ENCODE measurements around the gene MCUB.

The MCUB gene

GRCh38 chr4:109600431-109600830 lies 40.4 kb downstream of the MCUB start:
- Histone ChIP-seq H3K9me3 (ENCODE audit: severe bottlenecking) (no peaks in the 10 kb centered on the region), H3K27ac (no peak overlapping the region), H3K4me3 (ENCODE audit: low read depth, low read length) (no peak overlapping the region), H3K27me3 (ENCODE audit: insufficient read depth, low read depth, severe bottlenecking) (no peaks in the 10 kb centered on the region), H3K36me3 (no peaks in the 10 kb centered on the region)
- no peak for TF ChIP-seq CTCF (IDR thresholded peaks at IDR 0.05; ENCODE audit: low read depth, low read length)
- no peak for DNase-seq

GRCh38 chr4:109601336-109601735 lies 41.3 kb downstream of the MCUB start:
- H3K36me3 ChIP-seq = no peaks in the 10 kb centered on the region
- H3K9me3 ChIP-seq (ENCODE audit: severe bottlenecking) = no peaks in the 10 kb centered on the region
- TF ChIP-seq CTCF (IDR thresholded peaks at IDR 0.05; ENCODE audit: low read depth, low read length) = no peak
- H3K27ac ChIP-seq = no peak overlapping the region
- no peak for DNase-seq
- H3K4me3 ChIP-seq (ENCODE audit: low read depth, low read length) = no peak overlapping the region
- H3K27me3 ChIP-seq (ENCODE audit: insufficient read depth, low read depth, severe bottlenecking) = no peaks in the 10 kb centered on the region

- Histone ChIP-seq H3K27ac (no peak overlapping the region), H3K36me3 (no peaks in the 10 kb centered on the region)
- TF ChIP-seq CTCF (IDR thresholded peaks at IDR 0.05; ENCODE audit: low read depth, low read length) = no peak
Measured at GRCh38 chr4:109607976-109608375, 47.9 kb downstream of the MCUB start.

GRCh38 chr4:109608879-109609278 lies 48.8 kb downstream of the MCUB start:
- DNase-seq = no peak
- Histone ChIP-seq H3K36me3 (no peaks in the 10 kb centered on the region), H3K4me3 (ENCODE audit: low read depth, low read length) (no peak overlapping the region), H3K27me3 (ENCODE audit: insufficient read depth, low read depth, severe bottlenecking) (no peaks in the 10 kb centered on the region), H3K27ac (no peak overlapping the region), H3K9me3 (ENCODE audit: severe bottlenecking) (peaks cover 2% of the 10 kb centered on the region)
- no peak for TF ChIP-seq CTCF (IDR thresholded peaks at IDR 0.05; ENCODE audit: low read depth, low read length)

More at GRCh38 chr4:109607976-109608375, 47.9 kb downstream of the MCUB start:
- no peak for DNase-seq
- peaks cover 2% of the 10 kb centered on the region for H3K9me3 ChIP-seq (ENCODE audit: severe bottlenecking)
- no peak overlapping the region for H3K4me3 ChIP-seq (ENCODE audit: low read depth, low read length)
- no peaks in the 10 kb centered on the region for H3K27me3 ChIP-seq (ENCODE audit: insufficient read depth, low read depth, severe bottlenecking)

- peaks cover 2% of the 10 kb centered on the region for H3K9me3 ChIP-seq (ENCODE audit: severe bottlenecking)
- no peaks in the 10 kb centered on the region for H3K27me3 ChIP-seq (ENCODE audit: insufficient read depth, low read depth, severe bottlenecking)
- DNase-seq = no peak
- H3K27ac ChIP-seq = no peak overlapping the region
- no peak for TF ChIP-seq CTCF (IDR thresholded peaks at IDR 0.05; ENCODE audit: low read depth, low read length)
- no peak overlapping the region for H3K4me3 ChIP-seq (ENCODE audit: low read depth, low read length)
- H3K36me3 ChIP-seq = no peaks in the 10 kb centered on the region
Measured at GRCh38 chr4:109609431-109609830, 49.4 kb downstream of the MCUB start.

GRCh38 chr4:109610489-109610888 lies 50.4 kb downstream of the MCUB start:
- Histone ChIP-seq H3K9me3 (ENCODE audit: severe bottlenecking) (peaks cover 2% of the 10 kb centered on the region), H3K27me3 (ENCODE audit: insufficient read depth, low read depth, severe bottlenecking) (no peaks in the 10 kb centered on the region), H3K36me3 (no peaks in the 10 kb centered on the region), H3K27ac (no peak overlapping the region), H3K4me3 (ENCODE audit: low read depth, low read length) (no peak overlapping the region)
- TF ChIP-seq CTCF (IDR thresholded peaks at IDR 0.05; ENCODE audit: low read depth, low read length) = no peak
- DNase-seq = no peak
